ENCODE measurements around the gene DHTKD1.

- TF ChIP-seq RFX5 (IDR thresholded peaks at IDR 0.05; ENCODE audit: low read depth, low read length) (no peak), MXI1 (IDR thresholded peaks at IDR 0.05; ENCODE audit: low read depth, low read length) (no peak), RBBP5 (conservative IDR thresholded peaks at IDR 0.05) (no peak), SREBF2 (IDR thresholded peaks at IDR 0.05; ENCODE audit: low read length) (no peak), KDM1A (IDR thresholded peaks at IDR 0.05; ENCODE audit: borderline replicate concordance) (no peak), SIN3A (IDR thresholded peaks at IDR 0.05; ENCODE audit: low read depth, low read length) (no peak)
- TF ChIP-seq, protein P1, sequence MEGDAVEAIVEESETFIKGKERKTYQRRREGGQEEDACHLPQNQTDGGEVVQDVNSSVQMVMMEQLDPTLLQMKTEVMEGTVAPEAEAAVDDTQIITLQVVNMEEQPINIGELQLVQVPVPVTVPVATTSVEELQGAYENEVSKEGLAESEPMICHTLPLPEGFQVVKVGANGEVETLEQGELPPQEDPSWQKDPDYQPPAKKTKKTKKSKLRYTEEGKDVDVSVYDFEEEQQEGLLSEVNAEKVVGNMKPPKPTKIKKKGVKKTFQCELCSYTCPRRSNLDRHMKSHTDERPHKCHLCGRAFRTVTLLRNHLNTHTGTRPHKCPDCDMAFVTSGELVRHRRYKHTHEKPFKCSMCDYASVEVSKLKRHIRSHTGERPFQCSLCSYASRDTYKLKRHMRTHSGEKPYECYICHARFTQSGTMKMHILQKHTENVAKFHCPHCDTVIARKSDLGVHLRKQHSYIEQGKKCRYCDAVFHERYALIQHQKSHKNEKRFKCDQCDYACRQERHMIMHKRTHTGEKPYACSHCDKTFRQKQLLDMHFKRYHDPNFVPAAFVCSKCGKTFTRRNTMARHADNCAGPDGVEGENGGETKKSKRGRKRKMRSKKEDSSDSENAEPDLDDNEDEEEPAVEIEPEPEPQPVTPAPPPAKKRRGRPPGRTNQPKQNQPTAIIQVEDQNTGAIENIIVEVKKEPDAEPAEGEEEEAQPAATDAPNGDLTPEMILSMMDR (IDR thresholded peaks at IDR 0.05 in 2 of 3, conservative IDR thresholded peaks at IDR 0.05 in 1 of 3; ENCODE audit: control insufficient read depth in 2 of 3, extremely low read depth in 1 of 3, insufficient read depth in 1 of 3, low read depth in 3 of 3, low read length in 3 of 3), result no peak
Measured at GRCh38 chr10:12025591-12025990, 43.2 kb upstream of the DHTKD1 start.
